ENCODE data around the gene TMEM176B.
"Not testable (repeated sequence)": the region's sequence is repeated elsewhere in the genome, so short reads cannot be mapped to it uniquely, and the experiment has no call there.

TMEM176B gene

GRCh38 chr7:150820578-150821198, 20.5 kb upstream of the TMEM176B start:
- no peak for DNase-seq

GRCh38 chr7:150820148-150820547, 20.0 kb upstream of the TMEM176B start:
- no peak for DNase-seq

- no peak for DNase-seq
Measured at GRCh38 chr7:150818971-150819370, 18.8 kb upstream of the TMEM176B start.

GRCh38 chr7:150814328-150815001, 14.3 kb upstream of the TMEM176B start:
- no peak for DNase-seq

- DNase-seq, result not testable (repeated sequence)
Measured at GRCh38 chr7:150807616-150808438, 7.7 kb upstream of the TMEM176B start.

GRCh38 chr7:150806863-150807262, 6.7 kb upstream of the TMEM176B start:
- DNase-seq, result no peak

GRCh38 chr7:150806454-150806853, 6.3 kb upstream of the TMEM176B start:
- DNase-seq, result no peak

- DNase-seq, result no peak
Measured at GRCh38 chr7:150805864-150806263, 5.7 kb upstream of the TMEM176B start.

- DNase-seq, result no peak
Measured at GRCh38 chr7:150804802-150805201, 4.6 kb upstream of the TMEM176B start.

GRCh38 chr7:150803161-150803860, 3.1 kb upstream of the TMEM176B start:
- no peak for DNase-seq

- no peak for DNase-seq
Measured at GRCh38 chr7:150801946-150802771, 2.0 kb upstream of the TMEM176B start.

- DNase-seq, result no peak
Measured at GRCh38 chr7:150801242-150801945, 1.2 kb upstream of the TMEM176B start.

- no peak for DNase-seq
Measured at GRCh38 chr7:150800581-150801241, 547 bp upstream of the TMEM176B start, which contains the start of gene TMEM176A. TMEM176A (plus strand) TSS chr7:150800769; CDS start chr7:150801551, 782 bp downstream.

- DNase-seq, result no peak
Measured at GRCh38 chr7:150799156-150799555, 1.0 kb downstream of the TMEM176B start.

- no peak for DNase-seq
Measured at GRCh38 chr7:150797661-150798060, 2.5 kb downstream of the TMEM176B start.

- DNase-seq, result no peak
Measured at GRCh38 chr7:150793569-150794238, 6.5 kb downstream of the TMEM176B start.

- no peak for DNase-seq
Measured at GRCh38 chr7:150791746-150792452, 8.3 kb downstream of the TMEM176B start.

GRCh38 chr7:150791304-150791703, 8.9 kb downstream of the TMEM176B start:
- DNase-seq, result no peak

GRCh38 chr7:150790416-150791075, 9.6 kb downstream of the TMEM176B start:
- no peak for DNase-seq
